Stimulated activated CD8-positive, alpha-beta memory T cell treated with anti-CD3 and anti-CD28 coated beads, Interleukin-4, amount 100 ng/mL, for 1 hour (primary cell): ENCODE results near the gene TMEM41B.
"Not testable (repeated sequence)": the region's sequence is repeated elsewhere in the genome, so short reads cannot be mapped to it uniquely, and the experiment has no call there.

ENCODE experiments used
- DNase-seq, 2 donors: peaks; one replicate each; pipeline ENCODE4 v3.0.0-alpha.2; 2020; ENCODE audit warnings: low read depth in 2 of 2, low spot score in 1 of 2

The TMEM41B gene

DNA sequence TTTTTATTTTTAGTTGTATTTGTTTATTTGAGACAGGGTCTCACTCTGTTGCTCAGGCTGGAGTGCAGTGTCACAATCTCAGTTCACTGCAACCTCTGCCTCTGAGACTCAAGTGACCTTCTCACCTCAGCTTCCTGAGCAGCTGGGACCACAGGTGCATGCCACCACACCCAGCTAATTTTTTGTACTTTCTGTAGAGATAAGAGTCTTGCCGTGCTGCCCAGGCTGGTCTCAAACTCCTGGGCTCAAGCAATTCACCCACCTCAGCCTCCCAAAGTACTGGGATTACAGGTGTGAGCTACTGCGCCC is 53.6 kb downstream of the TMEM41B start:
- not testable (repeated sequence) for DNase-seq

GRCh38 chr11:9259981-9260837 is 54.2 kb downstream of the TMEM41B start:
- DNase-seq = no peak

DNA sequence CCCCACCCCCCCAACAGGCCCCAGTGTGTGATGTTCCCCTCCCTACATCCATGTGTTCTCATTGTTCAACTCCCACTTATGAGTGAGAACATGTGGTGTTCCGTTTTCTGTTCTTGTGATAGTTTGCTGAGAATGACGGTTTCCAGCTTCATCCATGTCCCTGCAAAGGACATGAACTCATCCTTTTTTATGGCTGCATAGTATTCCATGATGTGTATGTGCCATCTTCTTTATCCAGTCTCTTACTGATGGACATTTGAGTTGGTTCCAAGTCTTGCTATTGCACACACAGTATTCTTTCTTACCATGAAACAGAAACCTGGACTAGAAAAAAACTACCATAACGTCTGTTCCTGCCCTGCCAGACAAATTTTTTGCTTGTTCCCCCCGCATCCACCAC is 56.1 kb downstream of the TMEM41B start:
- DNase-seq = not testable (repeated sequence)

DNA sequence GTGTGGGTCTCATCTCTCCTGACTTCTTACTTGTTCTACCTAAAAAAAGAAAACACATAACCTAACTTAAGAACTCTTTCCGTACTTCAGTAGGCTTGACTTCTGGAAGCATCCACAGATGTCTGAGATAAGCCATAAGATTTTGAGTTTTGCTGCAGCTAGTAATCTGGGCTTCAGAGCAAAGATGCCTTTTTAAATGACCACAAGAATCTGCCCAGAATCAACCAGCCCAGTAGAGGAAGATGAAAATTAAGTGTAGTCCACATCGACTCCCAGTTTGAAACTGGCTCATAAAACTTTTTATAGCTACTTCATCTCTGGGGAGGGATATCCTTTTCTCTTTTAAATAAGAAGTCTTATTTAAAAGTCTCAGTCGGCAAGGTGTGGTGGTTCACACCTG is 60.0 kb downstream of the TMEM41B start:
- no peak for DNase-seq

- DNase-seq = no peak
Measured at GRCh38 chr11:9253086-9253485, 61.3 kb downstream of the TMEM41B start.

- DNase-seq = no peak
Measured at GRCh38 chr11:9251311-9251710, 63.1 kb downstream of the TMEM41B start.

DNA sequence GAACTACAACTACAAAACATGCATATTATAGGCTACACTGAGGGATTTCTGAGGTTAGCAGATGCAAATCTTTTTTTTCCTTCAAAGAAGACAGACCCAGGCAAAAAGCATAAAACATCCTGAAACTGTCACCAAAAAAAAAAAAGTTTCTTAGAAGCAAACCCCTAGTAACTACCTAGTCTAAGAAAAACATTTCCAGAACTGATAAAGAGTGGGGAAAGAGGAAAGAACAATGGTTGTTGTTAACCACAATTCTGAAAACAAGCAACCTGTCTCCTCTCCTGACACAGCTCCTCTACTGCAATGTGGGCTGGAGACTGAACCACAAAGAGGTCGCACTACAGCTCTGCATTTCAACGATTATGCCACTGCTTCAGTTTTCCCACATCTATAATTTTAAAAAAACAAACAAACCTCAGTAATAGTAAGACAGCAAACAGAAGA is 64.2 kb downstream of the TMEM41B start:
- DNase-seq = no peak

DNA sequence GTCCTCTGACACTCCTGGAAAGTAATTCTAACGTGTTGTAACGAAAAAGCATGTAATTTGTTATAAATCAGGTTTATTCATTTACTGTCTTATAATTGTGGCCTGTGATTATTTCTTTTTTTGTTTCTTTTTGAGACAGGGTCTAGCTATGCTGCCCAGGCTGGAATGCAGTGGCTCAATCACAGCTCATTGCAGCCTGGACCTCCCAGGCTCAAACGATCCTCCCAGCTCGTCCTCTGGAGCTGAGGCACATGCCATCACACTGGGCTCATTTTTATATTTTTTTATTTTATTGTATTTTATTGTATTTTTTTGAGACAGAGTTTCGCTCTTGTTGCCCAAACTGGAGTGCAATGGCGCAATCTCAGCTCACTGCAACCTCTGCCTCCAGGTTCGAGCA is 65.1 kb downstream of the TMEM41B start:
- DNase-seq = no peak

- DNase-seq = no peak
Measured at GRCh38 chr11:9247863-9248262, 66.5 kb downstream of the TMEM41B start.

GRCh38 chr11:9236242-9236641 is 78.2 kb downstream of the TMEM41B start:
- DNase-seq = not testable (repeated sequence)

DNA sequence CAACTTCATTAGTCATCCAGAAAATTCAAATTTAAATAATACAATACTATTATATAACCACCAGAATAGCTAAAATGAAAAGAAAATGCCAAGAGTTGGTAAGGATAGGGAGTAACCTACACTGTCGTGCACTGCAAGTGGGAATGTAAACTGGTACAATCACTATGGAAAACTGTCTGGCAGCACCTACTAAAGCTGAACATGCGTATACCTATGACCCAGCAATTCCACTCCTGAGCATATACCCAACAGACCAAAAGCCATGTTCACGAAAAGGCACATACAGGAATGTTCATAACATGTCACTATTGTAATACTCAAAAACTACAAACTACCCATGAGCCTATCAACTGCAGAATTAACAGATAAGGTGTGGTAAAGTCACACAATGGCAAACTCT is 81.9 kb downstream of the TMEM41B start:
- DNase-seq = no peak

- DNase-seq = no peak
Measured at GRCh38 chr11:9231848-9232177, 82.6 kb downstream of the TMEM41B start.
